ENCODE measurements around the gene ZNF211.

The ZNF211 gene

DNA sequence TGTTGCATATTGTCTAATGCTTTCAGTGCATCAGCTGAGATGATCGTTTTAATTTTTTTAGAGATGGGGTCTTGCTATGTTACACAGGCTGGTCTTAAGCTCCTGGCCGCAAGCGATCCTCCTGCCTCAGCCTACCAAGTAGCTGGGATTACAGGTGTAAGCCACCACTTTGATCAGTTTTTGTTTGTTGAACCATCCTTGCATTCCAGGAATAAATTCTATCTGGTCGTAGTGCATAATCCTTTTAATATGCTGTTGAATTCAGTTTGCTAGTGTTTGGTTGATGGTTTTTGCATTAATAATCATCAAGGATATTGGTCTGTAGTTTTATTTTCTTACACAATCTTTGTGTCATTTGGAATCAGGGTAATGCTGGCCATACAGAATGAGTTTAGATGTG is 4.4 kb downstream of the ZNF211 start:
- no peaks in the 10 kb centered on the region for H4K20me1 ChIP-seq (ENCODE audit: insufficient read depth, low read length)
- TF ChIP-seq EZH2 (optimal IDR thresholded peaks at IDR 0.05; ENCODE audit: low read depth, low read length) = no peak
- no peak for TF ChIP-seq EZH2phosphoT487 (IDR thresholded peaks at IDR 0.05; ENCODE audit: low read length)
- TF ChIP-seq, protein P1, sequence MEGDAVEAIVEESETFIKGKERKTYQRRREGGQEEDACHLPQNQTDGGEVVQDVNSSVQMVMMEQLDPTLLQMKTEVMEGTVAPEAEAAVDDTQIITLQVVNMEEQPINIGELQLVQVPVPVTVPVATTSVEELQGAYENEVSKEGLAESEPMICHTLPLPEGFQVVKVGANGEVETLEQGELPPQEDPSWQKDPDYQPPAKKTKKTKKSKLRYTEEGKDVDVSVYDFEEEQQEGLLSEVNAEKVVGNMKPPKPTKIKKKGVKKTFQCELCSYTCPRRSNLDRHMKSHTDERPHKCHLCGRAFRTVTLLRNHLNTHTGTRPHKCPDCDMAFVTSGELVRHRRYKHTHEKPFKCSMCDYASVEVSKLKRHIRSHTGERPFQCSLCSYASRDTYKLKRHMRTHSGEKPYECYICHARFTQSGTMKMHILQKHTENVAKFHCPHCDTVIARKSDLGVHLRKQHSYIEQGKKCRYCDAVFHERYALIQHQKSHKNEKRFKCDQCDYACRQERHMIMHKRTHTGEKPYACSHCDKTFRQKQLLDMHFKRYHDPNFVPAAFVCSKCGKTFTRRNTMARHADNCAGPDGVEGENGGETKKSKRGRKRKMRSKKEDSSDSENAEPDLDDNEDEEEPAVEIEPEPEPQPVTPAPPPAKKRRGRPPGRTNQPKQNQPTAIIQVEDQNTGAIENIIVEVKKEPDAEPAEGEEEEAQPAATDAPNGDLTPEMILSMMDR (IDR thresholded peaks at IDR 0.05; ENCODE audit: low read length) = no peak

DNA sequence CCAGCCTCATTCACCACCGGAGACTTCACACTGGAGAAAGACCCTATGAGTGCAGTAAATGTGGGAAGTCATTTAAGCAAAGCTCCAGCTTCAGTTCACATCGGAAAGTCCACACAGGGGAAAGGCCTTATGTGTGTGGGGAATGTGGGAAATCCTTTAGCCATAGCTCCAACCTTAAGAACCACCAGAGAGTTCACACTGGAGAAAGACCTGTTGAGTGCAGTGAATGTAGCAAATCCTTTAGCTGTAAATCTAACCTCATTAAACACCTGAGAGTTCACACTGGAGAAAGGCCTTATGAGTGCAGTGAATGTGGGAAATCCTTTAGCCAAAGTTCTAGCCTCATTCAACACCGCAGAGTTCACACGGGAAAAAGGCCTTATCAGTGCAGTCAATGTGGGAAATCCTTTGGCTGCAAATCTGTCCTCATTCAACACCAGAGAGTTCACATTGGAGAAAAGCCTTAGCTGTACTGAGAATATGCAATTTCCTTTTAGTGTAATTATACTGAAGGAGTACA is 8.8 kb downstream of the ZNF211 start:
- H3K4me3 ChIP-seq (ENCODE audit: low read length) = no peak overlapping the region
- no peaks in the 10 kb centered on the region for H4K20me1 ChIP-seq (ENCODE audit: insufficient read depth, low read length)
- DNase-seq = no peak
- H3K36me3 ChIP-seq (replicated peaks; ENCODE audit: insufficient read depth, low read length) = peaks cover 6% of the 10 kb centered on the region; the same call in 1 of the 2 replicates
- H3K27ac ChIP-seq (ENCODE audit: low read length) = no peak overlapping the region
- no peak for TF ChIP-seq EZH2phosphoT487 (IDR thresholded peaks at IDR 0.05; ENCODE audit: low read length)
- TF ChIP-seq, protein P1 (IDR thresholded peaks at IDR 0.05; ENCODE audit: low read length) = no peak
- TF ChIP-seq EZH2 (optimal IDR thresholded peaks at IDR 0.05; ENCODE audit: low read depth, low read length) = no peak
- no peaks in the 10 kb centered on the region for H3K9me3 ChIP-seq (replicated peaks; ENCODE audit: insufficient read depth, low read length)
- no peaks in the 10 kb centered on the region for H3F3A ChIP-seq (ENCODE audit: insufficient read depth, low read length)
- H3K4me2 ChIP-seq (ENCODE audit: low read depth, low read length) = no peak overlapping the region
- H3K4me1 ChIP-seq (ENCODE audit: low read length) = no peaks in the 10 kb centered on the region
- H3K9me2 ChIP-seq (replicated peaks; ENCODE audit: insufficient read depth, low read length) = no peaks in the 10 kb centered on the region
- no peaks in the 10 kb centered on the region for H3K27me3 ChIP-seq (replicated peaks; ENCODE audit: insufficient read depth, low read length)
- no peak overlapping the region for H3K9ac ChIP-seq (ENCODE audit: low read length)
- H2AFZ ChIP-seq (ENCODE audit: low read length) = no peak overlapping the region
- H3K79me2 ChIP-seq (ENCODE audit: low read length) = no peaks in the 10 kb centered on the region

More for the DNA sequence above, 4.4 kb downstream of the ZNF211 start:
- Histone ChIP-seq H3K27me3 (replicated peaks; ENCODE audit: insufficient read depth, low read length) (no peaks in the 10 kb centered on the region), H3K4me3 (ENCODE audit: low read length) (no peak overlapping the region), H3K79me2 (ENCODE audit: low read length) (no peaks in the 10 kb centered on the region), H3K4me1 (ENCODE audit: low read length) (no peaks in the 10 kb centered on the region), H3K4me2 (ENCODE audit: low read depth, low read length) (no peak overlapping the region), H3K27ac (ENCODE audit: low read length) (no peak overlapping the region), H3K36me3 (replicated peaks; ENCODE audit: insufficient read depth, low read length) (peaks cover 4% of the 10 kb centered on the region; the same call in 1 of the 2 replicates), H3K9me2 (replicated peaks; ENCODE audit: insufficient read depth, low read length) (no peaks in the 10 kb centered on the region), H3F3A (ENCODE audit: insufficient read depth, low read length) (no peaks in the 10 kb centered on the region), H2AFZ (ENCODE audit: low read length) (no peak overlapping the region), H3K9me3 (replicated peaks; ENCODE audit: insufficient read depth, low read length) (no peaks in the 10 kb centered on the region), H3K9ac (ENCODE audit: low read length) (no peak overlapping the region)
- no peak for DNase-seq

DNA sequence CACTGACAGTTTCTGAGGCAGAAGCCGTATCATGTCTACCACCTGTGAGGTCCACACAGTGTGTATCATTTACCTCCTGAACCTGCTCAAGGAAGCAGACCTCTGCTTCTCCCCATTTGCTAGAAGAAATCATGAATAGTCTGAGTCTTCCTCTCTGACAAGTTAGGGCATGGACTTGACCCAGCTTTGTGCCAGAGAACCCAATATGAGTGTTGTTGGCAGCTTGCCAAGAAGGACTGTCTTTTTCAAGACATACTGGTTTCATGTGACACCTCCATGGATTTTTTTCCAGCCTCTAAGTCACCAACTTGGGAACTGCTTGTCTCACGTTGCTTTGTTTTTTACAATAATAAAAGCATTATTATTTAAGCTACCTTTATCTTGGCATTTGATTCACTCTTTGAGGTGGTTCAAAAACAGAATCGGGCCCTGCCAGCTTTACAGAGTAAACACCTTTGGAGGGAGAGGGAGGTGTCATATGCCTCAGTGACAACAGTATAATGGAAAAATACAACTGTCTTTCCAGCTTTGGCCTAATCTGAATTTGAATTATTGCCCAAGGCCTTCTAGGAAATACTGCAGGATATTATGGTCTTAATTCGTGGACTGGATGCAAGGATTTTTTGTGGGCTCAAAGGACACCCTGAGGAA is 9.6 kb downstream of the ZNF211 start:
- no peak for DNase-seq
- Histone ChIP-seq H3F3A (ENCODE audit: insufficient read depth, low read length) (no peaks in the 10 kb centered on the region), H3K4me1 (ENCODE audit: low read length) (no peaks in the 10 kb centered on the region), H3K9me2 (replicated peaks; ENCODE audit: insufficient read depth, low read length) (no peaks in the 10 kb centered on the region), H2AFZ (ENCODE audit: low read length) (no peak overlapping the region), H4K20me1 (ENCODE audit: insufficient read depth, low read length) (no peaks in the 10 kb centered on the region), H3K9me3 (replicated peaks; ENCODE audit: insufficient read depth, low read length) (no peaks in the 10 kb centered on the region), H3K79me2 (ENCODE audit: low read length) (no peaks in the 10 kb centered on the region), H3K27me3 (replicated peaks; ENCODE audit: insufficient read depth, low read length) (no peaks in the 10 kb centered on the region), H3K4me3 (ENCODE audit: low read length) (no peak overlapping the region), H3K9ac (ENCODE audit: low read length) (no peak overlapping the region), H3K4me2 (ENCODE audit: low read depth, low read length) (no peak overlapping the region), H3K36me3 (replicated peaks; ENCODE audit: insufficient read depth, low read length) (peaks cover 6% of the 10 kb centered on the region; the same call in 1 of the 2 replicates), H3K27ac (ENCODE audit: low read length) (no peak overlapping the region)
- TF ChIP-seq EZH2 (optimal IDR thresholded peaks at IDR 0.05; ENCODE audit: low read depth, low read length) (no peak), EZH2phosphoT487 (IDR thresholded peaks at IDR 0.05; ENCODE audit: low read length) (no peak)
- TF ChIP-seq, protein P1 (IDR thresholded peaks at IDR 0.05; ENCODE audit: low read length) = no peak

Data from MM.1S (cell line).